Lower leg skin (tissue), 3 donors: ENCODE measurements around the gene CCDC102B.

Experiments used
- CTCF ChIP-seq, 3 donors: fragments of 450-650 bp; IDR thresholded peaks; one replicate each; pipeline ENCODE4 v1.5.1; 2016; ENCODE audit warnings: antibody characterized with exemption in 3 of 3, mild to moderate bottlenecking in 3 of 3, moderate library complexity in 2 of 3
- POLR2A ChIP-seq, 2 donors: fragments of 450-650 bp; IDR thresholded peaks; one replicate each; pipeline ENCODE4 v1.6.1; 2016 to 2017; ENCODE audit warnings: antibody characterized with exemption in 2 of 2, mild to moderate bottlenecking in 1 of 2, moderate library complexity in 1 of 2

- TF ChIP-seq CTCF (IDR thresholded peaks at IDR 0.05), result no peak
- no peak for TF ChIP-seq POLR2A (IDR thresholded peaks at IDR 0.05)
Measured at GRCh38 chr18:68861365-68861764, 63.5 kb downstream of the CCDC102B start.
